Choroid plexus epithelial cell (primary cell): Measurements from ENCODE around the gene SPINK9.

Source experiments
- DNase-seq: peaks from one replicate; pipeline ENCODE4 v3.0.0-alpha.2; 2010; ENCODE audit warnings: low read depth
- H3K4me3 ChIP-seq: 2 replicates; pipeline ENCODE4 v1.5.1; 2011; ENCODE audit warnings: low read depth, mild to moderate bottlenecking, control low read depth, low read length, moderate library complexity
- TF ChIP-seq, protein P1 (sequence below): conservative IDR thresholded peaks from 2 replicates; pipeline ENCODE4 v1.5.1; 2011; ENCODE audit warnings: low read depth, mild to moderate bottlenecking, control low read depth, inconsistent platforms, low read length, moderate library complexity

The SPINK9 gene

DNA sequence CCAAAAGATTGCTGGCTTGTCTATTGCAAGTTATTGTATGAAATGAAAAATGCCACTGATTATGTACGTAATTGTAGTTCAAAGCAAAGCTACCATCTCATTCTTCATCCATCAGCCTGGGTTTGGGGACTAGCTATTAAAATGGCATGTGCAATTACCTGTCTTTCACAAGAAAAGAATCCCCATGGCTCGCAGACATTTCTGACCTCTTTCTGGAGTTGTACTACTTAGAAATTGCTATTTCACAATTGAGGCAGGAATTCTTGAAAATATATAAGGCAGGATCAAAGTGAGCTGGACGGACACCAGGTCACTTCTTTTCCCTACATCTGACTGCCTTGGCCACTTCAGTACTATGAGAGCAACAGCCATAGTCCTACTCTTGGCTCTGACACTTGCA lies at the start of gene SPINK9:
Gene SPINK9 (plus strand): TSS at position 301 of the 400 bp plus-strand sequence. CDS start 55 bp downstream, at position 356.
- no peak for DNase-seq
- TF ChIP-seq, protein P1, sequence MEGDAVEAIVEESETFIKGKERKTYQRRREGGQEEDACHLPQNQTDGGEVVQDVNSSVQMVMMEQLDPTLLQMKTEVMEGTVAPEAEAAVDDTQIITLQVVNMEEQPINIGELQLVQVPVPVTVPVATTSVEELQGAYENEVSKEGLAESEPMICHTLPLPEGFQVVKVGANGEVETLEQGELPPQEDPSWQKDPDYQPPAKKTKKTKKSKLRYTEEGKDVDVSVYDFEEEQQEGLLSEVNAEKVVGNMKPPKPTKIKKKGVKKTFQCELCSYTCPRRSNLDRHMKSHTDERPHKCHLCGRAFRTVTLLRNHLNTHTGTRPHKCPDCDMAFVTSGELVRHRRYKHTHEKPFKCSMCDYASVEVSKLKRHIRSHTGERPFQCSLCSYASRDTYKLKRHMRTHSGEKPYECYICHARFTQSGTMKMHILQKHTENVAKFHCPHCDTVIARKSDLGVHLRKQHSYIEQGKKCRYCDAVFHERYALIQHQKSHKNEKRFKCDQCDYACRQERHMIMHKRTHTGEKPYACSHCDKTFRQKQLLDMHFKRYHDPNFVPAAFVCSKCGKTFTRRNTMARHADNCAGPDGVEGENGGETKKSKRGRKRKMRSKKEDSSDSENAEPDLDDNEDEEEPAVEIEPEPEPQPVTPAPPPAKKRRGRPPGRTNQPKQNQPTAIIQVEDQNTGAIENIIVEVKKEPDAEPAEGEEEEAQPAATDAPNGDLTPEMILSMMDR, result no peak
- no peak within 1 kb of the TSS for H3K4me3 ChIP-seq

GRCh38 chr5:148290271-148291195 lies 44.8 kb upstream of the SPINK9 start:
- H3K4me3 ChIP-seq, result no peak overlapping the region
- peak; percentile 53 for DNase-seq
- TF ChIP-seq, protein P1, result peak; percentile 60

DNA sequence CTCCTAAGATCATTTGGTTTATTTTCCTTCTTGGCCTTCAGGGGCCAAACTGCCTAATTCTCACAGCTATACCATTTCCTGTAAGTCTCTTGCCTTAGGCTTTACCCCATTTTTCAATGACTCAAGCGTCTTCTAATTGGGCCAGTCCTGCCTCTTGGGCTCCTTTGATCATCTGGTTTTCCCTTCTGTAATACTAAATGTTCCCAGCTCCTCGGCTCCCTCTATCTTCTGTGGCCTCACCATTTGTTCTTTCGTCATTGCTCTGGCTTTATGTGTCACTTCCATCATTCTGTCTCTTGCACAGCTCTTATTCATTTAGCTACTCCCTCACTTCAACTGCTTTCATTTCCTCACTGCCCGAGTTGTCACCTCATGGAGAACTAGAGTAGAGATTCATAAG lies 37.6 kb upstream of the SPINK9 start:
- DNase-seq, result no peak
- TF ChIP-seq, protein P1, result no peak
- H3K4me3 ChIP-seq, result no peak overlapping the region

GRCh38 chr5:148306446-148306845 lies 28.9 kb upstream of the SPINK9 start:
- H3K4me3 ChIP-seq, result no peak overlapping the region
- TF ChIP-seq, protein P1, result no peak
- DNase-seq, result no peak

DNA sequence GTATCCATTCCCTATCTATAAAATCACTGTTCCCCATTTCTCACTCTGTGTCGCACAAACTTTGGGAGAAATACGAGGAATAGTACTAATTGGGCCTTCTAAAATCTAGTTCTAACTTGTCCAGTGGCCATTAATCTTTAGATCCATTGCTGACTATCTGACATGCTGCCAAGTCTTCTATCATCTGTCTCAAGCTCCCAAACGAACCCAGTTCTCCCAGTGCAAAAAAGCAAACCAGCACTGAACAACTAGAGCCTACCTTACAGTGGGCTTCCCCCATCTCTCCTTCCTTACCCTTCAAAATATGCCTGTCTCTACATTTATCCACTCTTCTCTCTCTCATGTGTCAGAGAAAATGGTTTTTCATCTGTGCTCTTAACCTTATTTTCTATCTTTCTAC lies 26.3 kb upstream of the SPINK9 start:
- no peak for DNase-seq
- TF ChIP-seq, protein P1, result no peak
- H3K4me3 ChIP-seq, result no peak overlapping the region

DNA sequence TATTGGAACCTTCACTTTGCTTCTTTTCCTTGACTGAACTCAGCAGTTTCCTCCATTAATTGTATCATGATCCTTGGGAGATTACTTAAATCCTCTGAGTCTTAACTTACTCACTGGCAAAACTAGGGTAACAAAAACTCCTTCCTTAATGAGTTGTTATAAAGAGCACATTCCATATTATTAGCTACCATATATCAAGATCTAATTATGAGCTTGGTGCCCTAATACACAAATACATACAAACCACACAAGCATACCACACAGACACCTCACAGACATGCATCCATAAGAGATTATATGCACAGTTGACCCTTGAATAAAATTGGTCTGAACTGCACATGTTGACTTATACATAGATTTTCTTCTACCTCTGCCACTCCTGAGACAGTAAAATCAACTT lies 25.6 kb upstream of the SPINK9 start:
- TF ChIP-seq, protein P1, result no peak
- no peak for DNase-seq
- H3K4me3 ChIP-seq, result no peak overlapping the region

DNA sequence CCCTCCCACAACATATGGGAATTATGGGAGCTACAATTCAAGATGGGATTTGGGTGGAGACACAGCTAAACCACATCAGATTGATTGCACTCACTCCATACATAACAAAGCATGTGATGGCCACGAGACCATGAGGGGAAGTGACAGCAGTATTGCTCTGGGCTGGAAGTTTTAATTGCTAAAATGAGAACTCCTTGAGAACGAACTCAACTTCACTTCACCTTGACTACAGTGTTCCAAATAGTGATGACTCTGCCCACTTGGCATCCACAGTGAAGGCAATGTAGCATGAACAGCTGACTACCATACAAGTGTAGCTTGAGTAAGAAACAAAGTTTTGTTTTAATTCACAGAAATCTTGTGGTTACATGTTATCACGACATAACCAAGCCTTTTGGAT lies 23.9 kb upstream of the SPINK9 start:
- no peak overlapping the region for H3K4me3 ChIP-seq
- no peak for DNase-seq
- TF ChIP-seq, protein P1, result no peak
